ENCODE results near the gene RAP1GAP. TPM values are rescaled to one million over a fixed set of nuclear protein-coding genes. Genes with fewer than 3 reads are reported as not detected.

Gene RAP1GAP
- total RNA-seq, 1 donor from 2014 or later, result 3.4 TPM

GRCh38 chr1:21618561-21619374 lies 50.4 kb downstream of the RAP1GAP start:
- no peak for DNase-seq
- no peak for ATAC-seq
- intact Hi-C loops (cut with micrococcal nuclease), result no loop called here

GRCh38 chr1:21618059-21618458 lies 51.1 kb downstream of the RAP1GAP start:
- intact Hi-C loops (cut with micrococcal nuclease), result no loop called here
- DNase-seq (no peak), ATAC-seq (no peak)

- DNase-seq (no peak), ATAC-seq (no peak)
- intact Hi-C loops (cut with micrococcal nuclease), result no loop called here
These were observed 51.9 kb downstream of the RAP1GAP start for GRCh38 chr1:21617126-21617738.

- intact Hi-C loops (cut with micrococcal nuclease), result no loop called here
- no peak for ATAC-seq
- no peak for DNase-seq
These were observed 52.8 kb downstream of the RAP1GAP start for GRCh38 chr1:21616372-21616771.

GRCh38 chr1:21614419-21615115 lies 54.6 kb downstream of the RAP1GAP start:
- DNase-seq, result no peak
- ATAC-seq, result no peak
- intact Hi-C loops (cut with micrococcal nuclease), result no loop called here

GRCh38 chr1:21613072-21613867 lies 55.9 kb downstream of the RAP1GAP start:
- ATAC-seq (no peak), DNase-seq (no peak)
- intact Hi-C loops (cut with micrococcal nuclease), result no loop called here

- intact Hi-C loops (cut with micrococcal nuclease), result no loop called here
- DNase-seq (no peak), ATAC-seq (no peak)
These were observed 57.1 kb downstream of the RAP1GAP start for GRCh38 chr1:21612057-21612456.

- intact Hi-C loops (cut with micrococcal nuclease), result no loop called here
- ATAC-seq (no peak), DNase-seq (no peak)
These were observed 58.0 kb downstream of the RAP1GAP start for GRCh38 chr1:21610989-21611785.

- no peak for ATAC-seq
- intact Hi-C loops (cut with micrococcal nuclease), result no loop called here
These were observed 59.1 kb downstream of the RAP1GAP start for GRCh38 chr1:21610027-21610426.

GRCh38 chr1:21608798-21609197 lies 60.4 kb downstream of the RAP1GAP start:
- intact Hi-C loops (cut with micrococcal nuclease), result no loop called here
- DNase-seq (no peak), ATAC-seq (no peak)

More at GRCh38 chr1:21610027-21610426, 59.1 kb downstream of the RAP1GAP start:
- no peak for DNase-seq

- DNase-seq, result peak; percentile 76
- intact Hi-C loops (cut with micrococcal nuclease), result no loop called here
- peak; percentile 89 for ATAC-seq
These were observed 61.3 kb downstream of the RAP1GAP start for GRCh38 chr1:21607549-21608529.

GRCh38 chr1:21605964-21606705 lies 63.0 kb downstream of the RAP1GAP start:
- ATAC-seq (no peak), DNase-seq (no peak)
- intact Hi-C loops (cut with micrococcal nuclease), result no loop called here

GRCh38 chr1:21605012-21605715 lies 64.0 kb downstream of the RAP1GAP start:
- no peak for DNase-seq
- ATAC-seq, result no peak
- intact Hi-C loops (cut with micrococcal nuclease), result no loop called here

GRCh38 chr1:21604208-21604957 lies 64.8 kb downstream of the RAP1GAP start:
- intact Hi-C loops (cut with micrococcal nuclease), result no loop called here
- ATAC-seq (no peak), DNase-seq (no peak)
